Activated CD4-positive, alpha-beta T cell treated with anti-CD3 and anti-CD28 coated beads, Interleukin-10, Interleukin-2, amounts not matched to agents 100 ng/mL and 50 ng/mL, durations not matched to agents 16 hours and 8 hours (primary cell): ENCODE data around the gene POLA1.

Experiments
- DNase-seq: peaks from one replicate; pipeline ENCODE4 v3.0.0-alpha.2; 2020

POLA1 gene

GRCh38 chrX:24692305-24692704 lies 1.4 kb upstream of the POLA1 start:
- no peak for DNase-seq

- DNase-seq, result no peak
Measured at GRCh38 chrX:24694825-24695224, 1.1 kb downstream of the POLA1 start.

- DNase-seq, result no peak
Measured at GRCh38 chrX:24696294-24696693, 2.6 kb downstream of the POLA1 start.

DNA sequence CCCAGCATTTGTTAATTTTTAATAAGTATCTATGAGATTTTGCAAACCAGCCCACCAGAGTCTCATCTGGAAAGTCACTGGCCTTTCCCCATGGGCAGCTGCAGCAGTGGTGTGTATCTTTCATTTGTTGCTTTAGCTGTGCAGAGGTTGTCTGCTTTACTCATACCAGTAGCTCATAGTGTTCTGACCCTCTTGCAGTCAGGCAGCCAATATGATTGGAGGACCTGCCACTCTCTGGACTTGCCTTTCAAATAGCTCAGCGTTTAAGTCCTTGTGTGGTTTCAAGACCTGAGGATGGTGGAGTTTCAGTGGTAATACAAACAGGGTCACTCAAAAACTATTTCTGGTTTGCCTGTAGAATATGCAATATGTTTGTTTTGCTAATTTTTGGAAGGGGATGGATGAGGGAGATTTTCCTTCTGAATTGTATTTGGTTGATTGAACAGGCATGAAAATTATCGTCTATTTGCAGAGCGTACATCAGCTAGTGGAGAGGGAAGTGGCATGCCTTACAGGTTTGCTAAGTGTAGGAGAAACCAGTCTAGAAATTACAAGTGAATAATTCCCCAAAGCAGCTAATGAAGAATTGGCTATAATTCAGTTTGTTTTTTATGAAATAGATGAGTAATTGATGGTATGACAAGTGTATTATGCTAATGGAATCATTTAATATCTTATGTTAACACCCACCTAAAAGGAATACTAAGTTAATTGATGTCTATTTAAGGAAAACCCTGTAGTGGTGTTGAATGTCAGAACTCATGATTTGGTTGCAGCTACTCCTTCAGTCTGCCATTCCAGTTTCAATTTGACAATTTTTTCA lies 8.9 kb downstream of the POLA1 start:
- DNase-seq, result peak; percentile 23

DNA sequence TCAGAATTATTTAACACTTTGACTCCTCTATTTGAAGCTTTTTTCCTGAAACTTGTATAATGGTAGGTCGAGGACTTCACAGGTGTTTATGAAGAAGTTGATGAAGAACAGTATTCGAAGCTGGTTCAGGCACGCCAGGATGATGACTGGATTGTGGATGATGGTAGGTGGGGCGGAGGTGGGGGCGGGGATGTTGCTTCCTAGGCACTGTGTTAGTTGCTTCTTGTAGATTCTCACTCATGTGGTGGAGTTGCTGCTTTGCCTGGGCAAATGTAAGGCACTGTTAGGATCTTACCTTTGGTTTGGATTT lies 9.4 kb downstream of the POLA1 start:
- DNase-seq, result no peak

DNA sequence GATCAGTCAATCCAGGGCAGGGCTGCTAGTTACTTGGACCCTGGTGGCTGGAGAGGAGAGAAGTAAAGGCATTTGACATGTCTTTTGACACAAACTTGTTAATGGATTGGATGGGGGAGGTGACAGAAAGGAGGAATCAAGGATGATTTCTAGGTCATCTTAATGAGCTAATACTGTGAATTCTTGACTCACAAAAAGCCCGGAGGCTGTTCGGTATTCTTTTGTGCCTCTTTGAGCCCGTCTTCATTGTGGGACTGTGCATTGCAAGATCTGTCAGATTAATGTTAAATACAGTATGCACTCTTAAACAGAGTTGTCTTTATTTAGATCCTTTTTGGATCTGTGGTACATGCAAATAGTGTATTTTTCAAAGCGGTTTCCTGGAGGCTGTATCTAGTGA lies 25.1 kb downstream of the POLA1 start:
- DNase-seq, result no peak

DNA sequence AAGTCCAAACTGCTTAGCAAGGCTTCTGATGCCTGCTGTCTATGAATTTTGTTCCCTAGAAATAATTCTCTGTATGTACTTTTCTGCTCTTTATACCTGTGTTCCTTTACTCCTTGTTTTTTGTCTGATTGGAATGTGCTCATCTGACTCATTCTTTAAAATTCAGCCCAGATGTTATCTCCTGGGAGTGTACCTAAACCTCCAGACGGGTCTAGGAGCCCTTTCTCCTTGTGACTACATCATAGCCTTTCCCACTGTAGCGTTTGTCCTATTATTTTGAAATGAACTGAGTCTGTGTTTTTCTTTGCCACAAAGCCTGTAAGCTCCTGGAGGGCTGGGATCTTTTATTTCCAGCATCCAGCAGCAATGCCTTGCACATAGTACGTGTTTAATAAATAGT lies 26.3 kb downstream of the POLA1 start:
- DNase-seq, result no peak

DNA sequence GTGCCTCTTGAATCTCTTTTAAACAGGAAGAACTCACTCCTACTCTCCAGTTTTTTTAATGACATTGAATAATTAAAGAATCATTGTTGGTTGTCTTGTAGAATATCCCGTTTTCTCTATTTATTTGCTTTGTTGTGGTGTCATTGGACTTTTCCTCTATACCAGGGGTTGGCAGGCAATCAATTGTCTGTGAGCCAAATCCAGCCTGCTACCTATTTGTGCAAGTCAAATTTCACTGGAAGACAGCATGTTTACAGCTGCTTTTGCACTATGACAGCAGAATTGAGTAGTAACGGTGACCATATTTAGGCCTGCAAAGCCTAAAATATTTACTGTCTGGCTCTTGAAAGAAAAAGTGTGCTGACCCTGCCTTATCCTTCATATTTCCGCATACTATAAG lies 34.8 kb downstream of the POLA1 start:
- DNase-seq, result no peak

DNA sequence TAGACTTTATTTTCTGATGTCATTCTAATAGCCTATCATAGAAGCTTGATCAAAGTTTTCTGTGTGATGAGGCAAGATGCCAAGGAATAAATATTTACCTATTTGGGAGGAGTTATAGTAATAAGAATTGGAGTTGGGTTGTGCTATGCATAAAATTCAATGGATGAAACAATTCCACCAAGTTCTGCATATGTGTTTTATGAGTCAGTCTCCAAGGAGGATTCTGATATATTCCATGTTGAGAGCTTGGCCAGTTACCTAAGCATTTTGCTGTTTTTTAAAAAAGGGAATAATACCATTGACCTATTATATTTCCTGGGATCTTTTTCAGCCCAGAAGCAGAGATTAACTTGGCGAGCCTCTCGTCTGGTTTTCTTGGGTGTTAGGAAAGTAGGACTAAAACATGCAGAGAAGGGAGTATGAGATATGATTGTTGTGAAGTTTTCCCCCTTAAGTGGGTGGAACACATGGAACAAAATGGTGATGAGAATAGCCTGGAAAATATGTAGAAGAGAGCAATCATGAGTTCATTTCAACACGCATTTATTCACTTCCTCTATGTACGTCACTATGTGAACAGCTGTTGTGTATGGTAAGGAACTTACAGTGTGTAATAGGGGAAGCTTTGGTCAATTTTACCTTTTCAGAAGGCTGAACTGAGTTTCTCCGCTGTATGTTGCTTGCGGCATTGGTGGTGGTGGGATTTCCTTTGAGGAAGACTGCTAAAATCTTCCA lies 39.2 kb downstream of the POLA1 start:
- no peak for DNase-seq

GRCh38 chrX:24741330-24741729 lies 47.6 kb downstream of the POLA1 start:
- no peak for DNase-seq

DNA sequence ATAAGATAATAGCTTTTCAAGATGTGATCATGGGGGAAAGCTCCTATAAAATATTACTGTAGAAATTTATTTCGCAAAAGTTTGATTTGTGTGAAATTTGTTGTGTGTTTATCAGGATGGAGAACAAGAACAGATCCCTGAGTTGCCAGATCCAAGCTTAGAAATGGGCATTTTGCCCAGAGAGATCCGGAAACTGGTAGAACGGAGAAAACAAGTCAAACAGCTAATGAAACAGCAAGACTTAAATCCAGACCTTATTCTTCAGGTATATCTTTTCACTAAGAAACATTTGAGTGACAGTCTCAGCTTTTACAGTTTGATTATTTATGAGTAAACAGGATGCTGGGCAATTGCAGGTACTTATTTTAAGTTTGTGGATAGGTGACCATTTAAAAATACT lies 54.5 kb downstream of the POLA1 start:
- DNase-seq, result no peak

GRCh38 chrX:24759786-24760185 lies 66.1 kb downstream of the POLA1 start:
- no peak for DNase-seq

GRCh38 chrX:24760363-24761000 lies 66.8 kb downstream of the POLA1 start:
- no peak for DNase-seq

DNA sequence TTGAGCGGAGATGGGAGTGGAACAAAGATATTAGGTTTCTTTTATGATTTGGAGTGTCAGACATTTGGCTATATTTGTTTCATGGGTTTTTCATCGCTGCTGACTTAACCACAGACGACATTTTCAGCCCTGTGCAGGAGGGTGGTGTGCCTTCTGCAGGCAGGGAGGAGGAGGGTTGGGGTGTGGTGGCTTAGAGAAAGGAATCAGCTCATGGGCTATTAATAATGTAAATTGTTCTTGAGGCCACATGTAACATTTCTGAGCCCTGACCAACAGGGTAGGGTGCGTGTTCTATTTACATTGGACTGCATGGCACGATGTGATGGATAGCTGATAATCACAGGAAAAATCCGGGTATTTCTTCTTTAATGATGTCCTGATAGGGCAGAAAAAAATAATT lies 67.6 kb downstream of the POLA1 start:
- DNase-seq, result no peak

GRCh38 chrX:24763989-24764388 lies 70.3 kb downstream of the POLA1 start:
- DNase-seq, result no peak

GRCh38 chrX:24767557-24767956 lies 73.8 kb downstream of the POLA1 start:
- no peak for DNase-seq

DNA sequence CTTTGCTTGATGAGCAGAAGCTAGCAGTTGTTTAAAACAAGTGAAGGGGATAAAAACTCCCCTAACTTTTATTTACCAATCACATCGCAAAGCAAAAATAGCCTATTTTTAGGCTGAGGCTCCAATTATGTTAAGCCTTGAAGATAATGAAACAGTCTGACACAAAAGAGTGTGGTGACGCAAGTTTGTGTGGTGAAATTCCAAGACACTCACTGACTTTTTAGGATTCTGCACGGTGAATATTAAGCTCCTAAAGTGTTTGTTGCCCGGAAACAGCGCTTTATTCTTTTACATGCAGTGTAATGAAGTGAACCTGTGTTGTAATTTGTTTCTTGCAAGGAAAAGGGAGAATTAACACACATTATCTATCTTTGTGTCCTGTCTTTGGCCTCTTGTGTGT lies 74.8 kb downstream of the POLA1 start:
- DNase-seq, result no peak

DNA sequence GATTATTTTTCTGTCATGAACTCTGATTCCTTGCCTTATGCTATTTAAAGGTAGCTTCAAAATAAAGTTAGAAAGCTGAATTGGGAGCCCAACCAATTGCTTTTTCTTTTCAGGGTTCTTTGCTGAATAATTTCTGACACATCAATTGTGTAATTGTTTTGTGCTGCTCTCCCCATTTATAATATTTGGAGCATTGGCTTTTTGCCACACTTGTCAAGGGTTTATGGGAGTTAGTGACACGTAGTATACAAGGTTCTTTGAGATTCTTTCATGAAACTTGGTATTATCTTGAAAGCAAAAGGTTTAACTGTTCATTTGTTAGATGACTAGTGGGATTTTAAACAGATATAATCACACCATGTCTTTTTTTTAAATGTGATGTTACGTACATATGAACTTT lies 80.9 kb downstream of the POLA1 start:
- DNase-seq, result no peak

GRCh38 chrX:24775891-24776290 lies 82.2 kb downstream of the POLA1 start:
- no peak for DNase-seq

DNA sequence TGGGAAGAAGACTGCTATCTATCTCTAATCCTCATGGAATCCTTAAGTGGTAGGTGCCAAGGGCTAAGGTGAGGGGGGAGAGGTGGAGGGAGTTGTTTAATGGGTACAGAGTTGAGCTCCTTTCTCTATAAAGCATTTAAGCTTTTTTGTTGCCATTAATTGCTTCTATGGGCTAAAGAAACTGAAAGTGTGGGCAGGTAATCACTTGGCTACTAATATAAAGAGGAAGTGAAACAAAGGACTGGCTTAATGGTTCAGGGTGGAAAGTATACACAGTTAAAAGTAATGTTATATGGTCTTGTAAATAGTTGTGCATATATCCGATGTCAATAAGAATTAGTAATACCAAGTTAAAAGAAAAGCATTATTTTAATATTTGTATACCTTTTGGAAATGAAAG lies 83.9 kb downstream of the POLA1 start:
- DNase-seq, result no peak

GRCh38 chrX:24782011-24782410 lies 88.3 kb downstream of the POLA1 start:
- no peak for DNase-seq

- no peak for DNase-seq
Measured at GRCh38 chrX:24789047-24789446, 95.3 kb downstream of the POLA1 start.

GRCh38 chrX:24790166-24790565 lies 96.4 kb downstream of the POLA1 start:
- DNase-seq, result no peak

DNA sequence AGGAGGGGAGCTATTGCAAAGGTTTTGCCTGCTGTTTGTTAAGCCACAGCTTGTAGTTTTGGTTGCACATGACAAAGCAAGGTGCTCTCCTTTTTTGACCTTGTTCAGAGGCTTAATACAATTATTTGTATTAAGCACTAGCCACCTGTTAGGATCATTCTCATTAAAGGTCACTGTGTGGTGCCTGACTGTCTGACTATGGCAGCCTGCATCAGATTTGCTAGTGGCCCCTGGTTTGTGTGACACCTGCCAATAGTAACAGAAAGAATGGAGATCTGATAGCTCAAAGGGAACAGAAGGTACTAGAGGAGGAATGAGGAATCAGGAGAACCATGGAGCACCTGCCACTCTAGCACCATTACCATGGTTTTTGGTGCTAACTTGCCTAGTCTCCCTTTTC lies 102.5 kb downstream of the POLA1 start:
- DNase-seq, result no peak
